Ovary (tissue), 7 donors: ENCODE measurements around the gene MTCL3.

Experiments
- DNase-seq, 5 donors: peaks; one replicate each; pipeline ENCODE4 v3.0.0-alpha.2; 2019 to 2020
- H3K27ac ChIP-seq, 2 donors: fragments of 200-600 bp; one replicate each; pipeline versions ENCODE4 v1.5.1 to v1.8.0; 2019 to 2022
- H3K27me3 ChIP-seq: fragments of 200-600 bp; one replicate; pipeline ENCODE4 v1.8.0; 2022
- H3K36me3 ChIP-seq: fragments of 200-600 bp; sonication (generic); one replicate; pipeline ENCODE4 v1.5.1; 2019
- H3K4me1 ChIP-seq: one replicate; pipeline ENCODE4 v1.8.1; 2013; ENCODE audit warnings: mild to moderate bottlenecking, moderate library complexity; ENCODE audit not compliant: insufficient read depth
- H3K4me3 ChIP-seq: fragments of 200-600 bp; sonication (generic); one replicate; pipeline ENCODE4 v1.5.1; 2017
- H3K9me3 ChIP-seq, 2 donors: fragments of 200-600 bp in 1 of 2; sonication (generic) in 1 of 2; one replicate each; pipeline versions ENCODE4 v1.5.1 to v1.8.1; 2013 to 2019; ENCODE audit warnings: mild to moderate bottlenecking in 1 of 2, moderate library complexity in 1 of 2
- CTCF ChIP-seq, 3 donors: fragments of 450-650 bp in 2 of 3; fragments of 200-600 bp in 1 of 3; IDR thresholded peaks; one replicate each; pipeline versions ENCODE4 v1.5.1 to v1.8.0; 2016 to 2022; ENCODE audit warnings: antibody characterized with exemption in 3 of 3, mild to moderate bottlenecking in 1 of 3
- EP300 ChIP-seq: sonication (generic); formaldehyde crosslinking; IDR thresholded peaks from one replicate; pipeline ENCODE4 v1.6.1; 2017; ENCODE audit warnings: antibody characterized with exemption
- POLR2A ChIP-seq: fragments of 450-650 bp; IDR thresholded peaks from one replicate; pipeline ENCODE4 v1.6.1; 2017; ENCODE audit warnings: antibody characterized with exemption, mild to moderate bottlenecking, moderate library complexity
- WGBS, 3 donors: extraction: QIAGEN DNeasy Blood & Tissue Kit in 1 of 3; methylation state at CpG; one replicate each; pipeline versions ENCODE4 v1.1.5 to v1.1.7; 2013 to 2017; 5-methylcytosine and 5-hydroxymethylcytosine counted together
- intact Hi-C, 4 donors: fragments of 100-400 bp; cut with DNase I; formaldehyde crosslinking; loops; one replicate each; pipeline versions ENCODE4 v1.11.0 to v1.15.1; 2022 to 2023
- donor health status: DM: no; HTN: no; CAD: no; lungs with moderate emphysema.
- donor health status: DM: no; HTN: no; CAD: no.
- donor health status: Bipolar disorder and iron deficiency.
- donor health status: DM: no; HTN: no; CAD: no.
- donor health status: DM: yes; HTN: yes; CAD: no.

Gene MTCL3

GRCh38 chr6:127518710-127519468, at the start of gene MTCL3:
Gene MTCL3 (minus strand): TSS chr6:127519335.
- peaks cover 12% of the 10 kb centered on the region for H3K4me1 ChIP-seq
- H3K36me3 ChIP-seq, result no peaks in the 10 kb centered on the region
- no peak for DNase-seq
- intact Hi-C loops, result no loop called here
- TF ChIP-seq CTCF (IDR thresholded peaks at IDR 0.05) (no peak), POLR2A (no peak), EP300 (no peak)
- H3K9me3 ChIP-seq, result no peaks in the 10 kb centered on the region
- H3K27ac ChIP-seq, result no peak within 1 kb of the TSS
- H3K4me3 ChIP-seq, result no peak within 1 kb of the TSS
- WGBS, 3 donors, result 4 to 5% (median 5%) methylated on average over 42 of the region's 42 CpGs
- no peaks in the 10 kb centered on the region for H3K27me3 ChIP-seq

- Histone ChIP-seq H3K27me3 (no peaks in the 10 kb centered on the region), H3K36me3 (no peaks in the 10 kb centered on the region), H3K4me1 (no peaks in the 10 kb centered on the region), H3K9me3 (no peaks in the 10 kb centered on the region), H3K27ac (no peak overlapping the region), H3K4me3 (no peak overlapping the region)
- no peak for DNase-seq
- intact Hi-C loops, result no loop called here
- 46 to 67% (median 50%) methylated on average over 2 of the region's 2 CpGs for WGBS, 3 donors
- TF ChIP-seq CTCF (IDR thresholded peaks at IDR 0.05) (no peak), EP300 (no peak), POLR2A (no peak)
These were observed 48.3 kb upstream of the MTCL3 start for GRCh38 chr6:127567476-127567875.

- no peak for TF ChIP-seq POLR2A
- no peak for TF ChIP-seq CTCF (IDR thresholded peaks at IDR 0.05)
- TF ChIP-seq EP300, result no peak
- DNase-seq, result no peak
- intact Hi-C loops, result no loop called here
These were observed 47.5 kb upstream of the MTCL3 start for GRCh38 chr6:127566651-127567050.

GRCh38 chr6:127566119-127566518, 47.0 kb upstream of the MTCL3 start:
- no peaks in the 10 kb centered on the region for H3K4me1 ChIP-seq
- no peak for DNase-seq

More at GRCh38 chr6:127566651-127567050, 47.5 kb upstream of the MTCL3 start:
- Histone ChIP-seq H3K9me3 (no peaks in the 10 kb centered on the region), H3K27me3 (no peaks in the 10 kb centered on the region), H3K36me3 (no peaks in the 10 kb centered on the region), H3K4me1 (no peaks in the 10 kb centered on the region), H3K27ac (no peak overlapping the region), H3K4me3 (no peak overlapping the region)

More at GRCh38 chr6:127566119-127566518, 47.0 kb upstream of the MTCL3 start:
- Histone ChIP-seq H3K4me3 (no peak overlapping the region), H3K27me3 (no peaks in the 10 kb centered on the region), H3K36me3 (no peaks in the 10 kb centered on the region), H3K9me3 (no peaks in the 10 kb centered on the region), H3K27ac (no peak overlapping the region)
- no peak for TF ChIP-seq CTCF (IDR thresholded peaks at IDR 0.05)
- TF ChIP-seq POLR2A, result no peak
- TF ChIP-seq EP300, result no peak
- intact Hi-C loops, result no loop called here
